Spleen (tissue), 11 donors: ENCODE results near the gene DPYD. TPM values are rescaled to one million over a fixed set of nuclear protein-coding genes. Genes with fewer than 3 reads are reported as not detected.

ENCODE experiments used
- DNase-seq: peaks from one replicate; pipeline ENCODE4 v3.0.0-alpha.2; 2020
- H3K27ac ChIP-seq, 8 donors: fragments of 200-600 bp; sonication (generic) in 7 of 8; 1 replicate in 4 of 8; 2 replicates in 4 of 8; pipeline versions ENCODE4 v1.5.0 to v1.8.0; 2016 to 2021; ENCODE audit warnings: inconsistent platforms in 4 of 8, mild to moderate bottlenecking in 4 of 8, moderate library complexity in 1 of 8
- H3K27me3 ChIP-seq, 7 donors: fragments of 200-600 bp; sonication (generic) in 6 of 7; replicated peaks in 1 of 7; 1 replicate in 4 of 7; 2 replicates in 3 of 7; pipeline versions ENCODE4 v1.5.0 to v1.8.0; 2016 to 2021; ENCODE audit warnings: inconsistent platforms in 3 of 7, mild to moderate bottlenecking in 1 of 7
- H3K36me3 ChIP-seq, 6 donors: fragments of 200-600 bp; sonication (generic) in 5 of 6; 1 replicate in 4 of 6; 2 replicates in 2 of 6; pipeline versions ENCODE4 v1.5.0 to v1.8.0; 2016 to 2021; ENCODE audit warnings: inconsistent platforms in 2 of 6
- H3K4me1 ChIP-seq, 6 donors: fragments of 200-600 bp; sonication (generic) in 5 of 6; 1 replicate in 3 of 6; 2 replicates in 3 of 6; pipeline versions ENCODE4 v1.5.0 to v1.8.0; 2016 to 2021; ENCODE audit warnings: inconsistent platforms in 3 of 6
- H3K4me3 ChIP-seq, 8 donors: fragments of 200-600 bp; sonication (generic) in 7 of 8; 1 replicate in 4 of 8; 2 replicates in 4 of 8; pipeline versions ENCODE4 v1.5.0 to v1.8.0; 2016 to 2021; ENCODE audit warnings: inconsistent platforms in 4 of 8, mild to moderate bottlenecking in 4 of 8, moderate library complexity in 2 of 8
- H3K9me3 ChIP-seq, 8 donors: fragments of 200-600 bp; sonication (generic) in 7 of 8; 1 replicate in 4 of 8; 2 replicates in 4 of 8; pipeline versions ENCODE4 v1.5.0 to v1.8.0; 2016 to 2021; ENCODE audit warnings: inconsistent platforms in 4 of 8
- POLR2A ChIP-seq, 3 donors: fragments of 450-650 bp; IDR thresholded peaks; one replicate each; pipeline ENCODE4 v1.5.1; 2017; ENCODE audit warnings: antibody characterized with exemption in 3 of 3, mild to moderate bottlenecking in 1 of 3
- POLR2AphosphoS5 ChIP-seq, 3 donors: sonication (generic); formaldehyde crosslinking; IDR thresholded peaks; one replicate each; pipeline ENCODE4 v1.5.1; 2017; ENCODE audit warnings: antibody characterized with exemption in 3 of 3
- WGBS, 5 donors: extraction: QIAGEN DNeasy Blood & Tissue Kit in 3 of 5; methylation state at CpG; one replicate each; pipeline versions ENCODE4 v1.1.5 to v1.1.7; 2013 to 2018; 5-methylcytosine and 5-hydroxymethylcytosine counted together
- intact Hi-C: fragments of 100-400 bp; cut with DNase I; formaldehyde crosslinking; loops from one replicate; pipeline ENCODE4 v1.15.0; 2023; ENCODE audit warnings: low total_unique reads
- polyA plus RNA-seq, 3 donors: library from polyadenylated mRNA; stranded (reverse); fragments of 200-250 nt; gene quantifications; one replicate each; pipeline ENCODE4 v1.2.1, GENCODE V29; 2013
- total RNA-seq, 7 donors: library from RNA; depleted of rRNA in 3 of 7; stranded (reverse); fragments of >200 nt in 3 of 7; fragmentation: NEBNext Ultra II Directional in 4 of 7; extraction: Animal tissue kit (Norgen Biotek cat#: 25700) in 4 of 7; gene quantifications; one replicate each; pipeline versions ENCODE4 v1.1.0 to v1.2.1, GENCODE V29; 2016 to 2021
- TF ChIP-seq, protein P1 (sequence below), 11 experiments: fragments of 200-600 bp in 7 of 11; fragments of 450-650 bp in 4 of 11; sonication (generic) in 4 of 11; IDR thresholded peaks in 8 of 11; conservative IDR thresholded peaks in 3 of 11; 1 replicate in 7 of 11; 2 replicates in 4 of 11; pipeline versions ENCODE4 v1.4.0 to v1.8.0; 2016 to 2021; ENCODE audit warnings: antibody characterized with exemption in 11 of 11, inconsistent platforms in 4 of 11, mild to moderate bottlenecking in 1 of 11
- donor health status: healthy with polysubstance abuse.
- donor health status: DM: no; HTN: no; CAD: no; lungs with moderate emphysema.
- donor health status: DM: no; HTN: no; CAD: no.
- donor health status: Bipolar disorder and iron deficiency.
- donor health status: healthy.
- donor health status: DM: no; HTN: no; CAD: no.
- donor health status: DM: yes; HTN: yes; CAD: no.

Gene DPYD
- total and polyA plus RNA-seq, 10 donors, result 7.3 to 114 (median 92.3) TPM

DNA sequence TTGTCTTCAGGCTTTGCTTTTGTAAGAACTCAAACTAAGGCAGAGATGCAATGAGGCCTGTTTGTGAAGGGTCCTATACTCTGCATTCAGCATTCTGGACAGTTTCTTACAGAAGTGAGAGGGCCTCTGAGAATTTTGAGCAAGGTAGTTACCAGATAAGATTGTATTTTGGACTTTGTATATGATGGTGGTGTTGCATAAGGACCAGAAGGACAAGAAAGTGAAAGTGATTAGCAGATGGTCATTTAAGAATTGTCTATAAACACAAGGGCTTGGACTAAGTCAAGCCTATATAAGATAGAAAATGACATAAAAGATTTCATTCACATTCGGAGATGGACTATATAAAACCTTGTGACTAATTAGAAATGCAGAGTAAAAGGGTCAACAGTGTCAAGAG is 662.2 kb downstream of the DPYD start:
- Histone ChIP-seq H3K27ac (no peak overlapping the region), H3K36me3 (no peaks in the 10 kb centered on the region), H3K4me3 (no peak overlapping the region), H3K4me1 (no peaks in the 10 kb centered on the region), H3K27me3 (no peaks in the 10 kb centered on the region), H3K9me3 (no peaks in the 10 kb centered on the region)
- 80 to 89% (median 87%) methylated on average over 1 of the region's 1 CpG for WGBS, 5 donors
- no peak for DNase-seq
- intact Hi-C loops, result no loop called here
- no peak for TF ChIP-seq POLR2A (IDR thresholded peaks at IDR 0.05)
- TF ChIP-seq POLR2AphosphoS5 (IDR thresholded peaks at IDR 0.05), result no peak
- TF ChIP-seq, protein P1, sequence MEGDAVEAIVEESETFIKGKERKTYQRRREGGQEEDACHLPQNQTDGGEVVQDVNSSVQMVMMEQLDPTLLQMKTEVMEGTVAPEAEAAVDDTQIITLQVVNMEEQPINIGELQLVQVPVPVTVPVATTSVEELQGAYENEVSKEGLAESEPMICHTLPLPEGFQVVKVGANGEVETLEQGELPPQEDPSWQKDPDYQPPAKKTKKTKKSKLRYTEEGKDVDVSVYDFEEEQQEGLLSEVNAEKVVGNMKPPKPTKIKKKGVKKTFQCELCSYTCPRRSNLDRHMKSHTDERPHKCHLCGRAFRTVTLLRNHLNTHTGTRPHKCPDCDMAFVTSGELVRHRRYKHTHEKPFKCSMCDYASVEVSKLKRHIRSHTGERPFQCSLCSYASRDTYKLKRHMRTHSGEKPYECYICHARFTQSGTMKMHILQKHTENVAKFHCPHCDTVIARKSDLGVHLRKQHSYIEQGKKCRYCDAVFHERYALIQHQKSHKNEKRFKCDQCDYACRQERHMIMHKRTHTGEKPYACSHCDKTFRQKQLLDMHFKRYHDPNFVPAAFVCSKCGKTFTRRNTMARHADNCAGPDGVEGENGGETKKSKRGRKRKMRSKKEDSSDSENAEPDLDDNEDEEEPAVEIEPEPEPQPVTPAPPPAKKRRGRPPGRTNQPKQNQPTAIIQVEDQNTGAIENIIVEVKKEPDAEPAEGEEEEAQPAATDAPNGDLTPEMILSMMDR (IDR thresholded peaks at IDR 0.05 in 8 of 11, conservative IDR thresholded peaks at IDR 0.05 in 3 of 11), result no peak

DNA sequence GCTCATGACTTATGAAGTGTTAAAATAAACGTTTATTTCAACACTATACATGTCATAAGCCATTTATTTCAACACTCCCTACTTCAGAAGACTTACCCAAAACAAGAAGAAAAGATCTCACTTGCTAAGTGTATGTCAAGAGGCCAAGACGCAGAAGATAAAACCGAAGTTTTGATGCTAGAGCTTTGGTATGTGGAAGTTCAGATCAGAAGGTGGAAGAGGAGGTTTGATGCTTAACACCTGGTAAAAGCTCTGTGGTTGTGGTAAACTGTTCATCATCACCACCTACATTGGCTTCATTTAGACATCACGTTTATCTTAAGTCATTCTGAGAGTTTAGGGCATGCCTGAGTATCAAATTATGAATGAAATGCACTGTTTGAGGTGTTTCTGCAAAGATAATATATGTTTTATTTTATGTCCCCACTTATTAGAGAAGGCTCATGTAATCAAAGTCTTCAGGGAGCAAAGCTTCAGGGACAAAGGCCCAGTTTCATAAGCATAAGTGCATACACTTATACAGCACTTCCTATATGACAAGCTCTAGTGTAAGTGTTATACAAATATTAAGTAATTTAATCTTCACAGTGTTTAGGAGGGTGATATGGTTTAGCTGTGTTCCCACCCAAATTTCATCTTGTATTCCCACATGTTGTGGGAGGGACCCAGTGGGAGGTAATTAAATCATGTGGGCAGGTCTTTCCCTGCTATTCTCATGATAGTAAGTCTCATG is 665.9 kb downstream of the DPYD start:
- H3K4me3 ChIP-seq, result no peak overlapping the region
- no peaks in the 10 kb centered on the region for H3K36me3 ChIP-seq
- no peaks in the 10 kb centered on the region for H3K4me1 ChIP-seq
- H3K27me3 ChIP-seq, result no peaks in the 10 kb centered on the region
- intact Hi-C loops, result no loop called here
- H3K27ac ChIP-seq, result no peak overlapping the region
- no peak for DNase-seq
- 61 to 70% (median 65%) methylated on average over 4 of the region's 4 CpGs for WGBS, 5 donors
- H3K9me3 ChIP-seq, result no peaks in the 10 kb centered on the region
- TF ChIP-seq POLR2A (IDR thresholded peaks at IDR 0.05) (no peak), POLR2AphosphoS5 (IDR thresholded peaks at IDR 0.05) (no peak)
- TF ChIP-seq, protein P1 (IDR thresholded peaks at IDR 0.05 in 8 of 11, conservative IDR thresholded peaks at IDR 0.05 in 3 of 11), result no peak

DNA sequence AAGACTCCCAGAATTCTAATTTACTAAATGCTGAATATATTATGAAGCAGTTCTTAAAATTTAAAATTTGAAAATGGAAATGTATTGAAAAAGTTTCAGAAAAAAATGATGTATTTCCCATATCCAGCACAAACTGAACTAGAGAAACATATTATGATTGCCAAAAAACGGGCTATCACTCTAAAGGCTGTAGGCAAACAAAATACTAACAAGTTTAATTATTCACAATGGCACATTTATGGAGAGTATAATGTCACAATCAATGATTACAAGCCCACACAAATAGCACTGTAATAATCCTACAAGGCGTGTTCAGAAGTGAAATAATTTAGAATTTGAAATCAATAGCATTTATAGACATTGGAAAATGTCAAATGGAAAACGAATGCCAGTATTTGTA is 667.9 kb downstream of the DPYD start:
- no peak for DNase-seq
- WGBS, 5 donors, result 79 to 92% (median 88%) methylated on average over 3 of the region's 3 CpGs
- H3K27me3 ChIP-seq, result no peaks in the 10 kb centered on the region
- intact Hi-C loops, result no loop called here
- H3K27ac ChIP-seq, result no peak overlapping the region
- no peaks in the 10 kb centered on the region for H3K36me3 ChIP-seq
- TF ChIP-seq, protein P1 (IDR thresholded peaks at IDR 0.05 in 8 of 11, conservative IDR thresholded peaks at IDR 0.05 in 3 of 11), result no peak
- TF ChIP-seq POLR2AphosphoS5 (IDR thresholded peaks at IDR 0.05) (no peak), POLR2A (IDR thresholded peaks at IDR 0.05) (no peak)
- no peak overlapping the region for H3K4me3 ChIP-seq
- H3K9me3 ChIP-seq, result peaks cover 0 to 6% (median 0%) of the 10 kb centered on the region in 8 donors
- no peaks in the 10 kb centered on the region for H3K4me1 ChIP-seq

DNA sequence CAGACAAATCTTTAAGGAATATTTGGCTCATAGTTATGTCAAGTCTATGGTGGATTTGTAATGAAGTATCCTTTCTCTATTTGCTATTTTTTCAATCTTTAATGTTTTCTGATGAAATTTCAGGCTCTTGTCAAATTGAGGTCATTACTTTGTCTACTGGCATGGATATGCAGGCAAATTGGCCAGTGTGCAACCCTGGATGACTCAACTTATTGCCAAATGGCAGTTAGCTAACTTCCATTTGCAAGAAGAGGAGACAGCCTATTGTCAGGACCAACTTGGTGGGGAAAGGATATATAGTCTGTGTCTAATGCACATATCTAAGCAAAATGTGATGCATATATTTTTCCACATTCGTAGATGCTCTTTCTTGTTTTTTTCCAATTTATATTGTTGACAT is 668.8 kb downstream of the DPYD start:
- WGBS, 5 donors, result 0 to 93% (median 79%) methylated on average over 1 of the region's 1 CpG
- TF ChIP-seq POLR2A (IDR thresholded peaks at IDR 0.05) (no peak), POLR2AphosphoS5 (IDR thresholded peaks at IDR 0.05) (no peak)
- TF ChIP-seq, protein P1 (IDR thresholded peaks at IDR 0.05 in 8 of 11, conservative IDR thresholded peaks at IDR 0.05 in 3 of 11), result no peak
- Histone ChIP-seq H3K4me3 (no peak overlapping the region), H3K36me3 (no peaks in the 10 kb centered on the region), H3K27me3 (no peaks in the 10 kb centered on the region), H3K4me1 (peaks cover 0 to 6% (median 0%) of the 10 kb centered on the region in 6 donors), H3K9me3 (peaks cover 0 to 6% (median 0%) of the 10 kb centered on the region in 8 donors), H3K27ac (no peak overlapping the region)
- intact Hi-C loops, result no loop called here
- no peak for DNase-seq
